Endothelial cell of umbilical vein (primary cell): ENCODE data around the gene OR2D2. TPM values are rescaled to one million over a fixed set of nuclear protein-coding genes. Genes with fewer than 3 reads are reported as not detected.
A peak's percentile ranks its signal among the peaks of the same experiment; 100 is the strongest.

Experiments
- BruUV-seq: library from RNA; stranded (reverse); fragments of 400-500 nt; replicated peaks from 2 replicates; lab custom pipeline; 2021; lab: Mats Ljungman, UMichigan
- CTCF ChIA-PET: fragments of 300-600, 350-600 bp; sonication (Branson Sonifier 250); formaldehyde crosslinking; loops from one replicate; lab custom pipeline; 2021; ENCODE audit warnings: antibody characterized with exemption, inconsistent platforms; lab: Charles Lee
- POLR2A ChIA-PET: fragments of 300-600, 350-600 bp; sonication (Branson Sonifier 250); formaldehyde crosslinking; loops from one replicate; lab custom pipeline; 2021; ENCODE audit warnings: antibody characterized with exemption, inconsistent platforms; lab: Charles Lee
- DNase-seq: peaks from one replicate; pipeline ENCODE4 v3.0.0-alpha.2; 2011; ENCODE audit warnings: low read depth, low spot score
- FAIRE-seq: peaks from 2 replicates; lab custom pipeline; 2011; peaks lifted over from hg19 to GRCh38; lab: Jason Lieb, UNC
- H2AFZ ChIP-seq: 2 replicates; pipeline ENCODE4 v1.6.0; 2012; ENCODE audit warnings: low read depth, low read length, control low read depth, inconsistent platforms
- H3K27ac ChIP-seq: 2 replicates; pipeline ENCODE4 v1.5.1; 2011; ENCODE audit warnings: low read depth, mild to moderate bottlenecking, control low read depth, low read length, moderate library complexity; ENCODE audit not compliant: insufficient read depth
- H3K27me3 ChIP-seq, 2 experiments: 2 replicates each; pipeline versions ENCODE4 v1.6.0 to v1.6.1; 2011; ENCODE audit warnings: low read length in 2 of 2, mixed read lengths in 1 of 2; ENCODE audit not compliant: control insufficient read depth in 2 of 2, insufficient read depth in 2 of 2
- H3K36me3 ChIP-seq, 2 experiments: 2 replicates in 1 of 2; 3 replicates in 1 of 2; pipeline ENCODE4 v1.5.1; 2011; ENCODE audit warnings: low read length in 2 of 2, mild to moderate bottlenecking in 1 of 2, moderate library complexity in 1 of 2; ENCODE audit not compliant: control insufficient read depth in 2 of 2, insufficient read depth in 2 of 2; ENCODE audit errors: extremely low read depth in 1 of 2
- H3K4me1 ChIP-seq: 3 replicates; pipeline ENCODE4 v1.5.1; 2011; ENCODE audit warnings: mild to moderate bottlenecking, low read length; ENCODE audit not compliant: control insufficient read depth, insufficient read depth; ENCODE audit errors: extremely low read depth
- H3K4me2 ChIP-seq: 2 replicates; pipeline ENCODE4 v1.6.1; 2011; ENCODE audit warnings: low read length, control low read depth, mixed read lengths; ENCODE audit not compliant: insufficient read depth
- H3K4me3 ChIP-seq, 3 experiments: fragments of 200-600 bp in 1 of 3; sonication (generic), shearing (Covaris generic) in 1 of 3; replicated peaks in 1 of 3; 2 replicates each; pipeline ENCODE4 v1.5.1; 2011 to 2016; ENCODE audit warnings: control low read depth in 3 of 3, low read length in 3 of 3, mild to moderate bottlenecking in 2 of 3, inconsistent platforms in 1 of 3, low read depth in 1 of 3, moderate library complexity in 1 of 3; ENCODE audit not compliant: insufficient read depth in 1 of 3
- H3K79me2 ChIP-seq: 2 replicates; pipeline ENCODE4 v1.6.0; 2012; ENCODE audit warnings: low read length, inconsistent platforms; ENCODE audit not compliant: control insufficient read depth, insufficient read depth
- H3K9ac ChIP-seq: replicated peaks from 2 replicates; pipeline ENCODE3; 2011; ENCODE audit warnings: low read length, control low read depth; ENCODE audit not compliant: insufficient read depth; ENCODE audit errors: extremely low read depth
- H3K9me1 ChIP-seq: replicated peaks from 3 replicates; pipeline ENCODE4 v1.6.0; 2011; ENCODE audit warnings: mild to moderate bottlenecking, low read length; ENCODE audit not compliant: control insufficient read depth, insufficient read depth; ENCODE audit errors: extremely low read depth
- H3K9me3 ChIP-seq: replicated peaks from 2 replicates; pipeline ENCODE4 v1.5.1; 2012; ENCODE audit warnings: low read length, inconsistent platforms; ENCODE audit not compliant: control insufficient read depth, insufficient read depth
- H4K20me1 ChIP-seq: replicated peaks from 2 replicates; pipeline ENCODE3; 2011; ENCODE audit warnings: mild to moderate bottlenecking, low read length; ENCODE audit not compliant: control insufficient read depth, insufficient read depth; ENCODE audit errors: extremely low read depth
- FOS ChIP-seq: IDR thresholded peaks from 2 replicates; pipeline ENCODE4 v1.6.1; 2011; ENCODE audit warnings: mild to moderate bottlenecking, low read length, moderate library complexity, borderline replicate concordance; ENCODE audit not compliant: insufficient read depth
- GATA2 ChIP-seq: IDR thresholded peaks from 2 replicates; pipeline ENCODE4 v1.7.0; 2011; ENCODE audit warnings: low read depth, mild to moderate bottlenecking, moderate library complexity, mixed read lengths, low read length; ENCODE audit not compliant: insufficient read length, insufficient read depth
- JUN ChIP-seq: IDR thresholded peaks from 2 replicates; pipeline ENCODE4 v1.6.1; 2011; ENCODE audit warnings: borderline replicate concordance, low read depth; ENCODE audit not compliant: insufficient read length, insufficient read depth
- POLR2AphosphoS5 ChIP-seq: IDR thresholded peaks from 2 replicates; pipeline ENCODE4 v1.6.1; 2012; ENCODE audit warnings: low read depth, mild to moderate bottlenecking, control low read depth, low read length, moderate library complexity; ENCODE audit not compliant: insufficient read depth
- dilution Hi-C: fragments of 300-500 bp; cut with MboI; formaldehyde crosslinking; loops from one replicate; pipeline ENCODE4 v1.15.0; 2019; ENCODE audit warnings: low sequenced_read_pairs; ENCODE audit not compliant: extremely low pct_ligation_motif_present
- intact Hi-C: fragments of 100-400 bp; cut with micrococcal nuclease; formaldehyde crosslinking; loops from one replicate; pipeline ENCODE4 v1.10.0; 2022
- polyA plus RNA-seq, 4 experiments: library from polyadenylated mRNA; depleted of rRNA in 3 of 4; stranded (reverse) in 3 of 4; unstranded in 1 of 4; fragments of >200 nt; gene quantifications; 2 replicates each; pipeline versions ENCODE4 v1.2.1 to v1.2.3, GENCODE V29; 2011 to 2012; ENCODE audit warnings: missing spikeins in 1 of 4
- total RNA-seq: library from RNA; stranded (reverse); gene quantifications from 2 replicates; pipeline ENCODE4 v1.2.3, GENCODE V29; 2021
- TF ChIP-seq, protein P1 (sequence below): IDR thresholded peaks from 2 replicates; pipeline ENCODE4 v1.6.1; 2011; ENCODE audit not compliant: insufficient read depth, insufficient read length

Gene OR2D2
- total and polyA plus RNA-seq, 2 donors (not counting 3 experiments of a cell fraction or from before 2014, with no cell fraction given): 0.08 to 0.31 TPM

DNA sequence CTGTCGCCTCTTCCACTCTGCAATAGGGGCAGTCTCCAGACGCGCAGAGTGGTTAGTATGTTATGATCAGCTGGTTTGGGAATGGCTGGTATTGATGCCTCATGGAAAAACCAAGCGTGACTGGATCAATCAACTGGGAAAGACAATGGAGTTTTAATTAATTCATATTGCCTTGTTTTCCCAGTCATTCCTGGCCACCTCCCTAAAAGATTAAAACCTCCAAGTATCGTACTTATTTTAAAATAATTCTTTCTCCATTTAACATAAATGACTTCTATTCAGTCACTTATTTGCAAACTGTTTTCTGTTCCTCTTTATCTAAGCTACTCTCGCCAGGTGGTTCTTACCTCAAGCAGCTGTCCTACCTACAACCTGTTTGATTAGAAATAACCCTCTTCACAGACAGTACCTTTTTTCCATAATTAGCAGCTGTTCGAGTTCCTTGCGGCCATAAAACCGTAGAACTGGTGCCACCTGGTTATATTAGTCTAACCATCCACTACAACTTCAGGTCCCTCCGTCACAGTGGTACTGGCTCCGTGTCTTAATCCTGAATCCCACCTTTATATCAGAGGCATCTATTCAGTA, 34.8 kb upstream of the OR2D2 start:
- no peaks in the 10 kb centered on the region for H3K36me3 ChIP-seq
- ChIA-PET CTCF (interaction anchor here (0.9 to 2.0 kb wide), 5 partner anchors 10 to 548 kb away, joined by 3 to 5 read pairs (median 5); no protein-coding TSS in a partner anchor), POLR2A (no interaction called here)
- peaks cover 13% of the 10 kb centered on the region for H3K4me1 ChIP-seq
- TF ChIP-seq, protein P1, sequence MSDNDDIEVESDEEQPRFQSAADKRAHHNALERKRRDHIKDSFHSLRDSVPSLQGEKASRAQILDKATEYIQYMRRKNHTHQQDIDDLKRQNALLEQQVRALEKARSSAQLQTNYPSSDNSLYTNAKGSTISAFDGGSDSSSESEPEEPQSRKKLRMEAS: no peak
- TF ChIP-seq FOS (no peak), GATA2 (no peak), JUN (no peak), POLR2AphosphoS5 (no peak)
- no peaks in the 10 kb centered on the region for H3K27me3 ChIP-seq
- peak overlapping the region; percentile 100 for H2AFZ ChIP-seq
- peak overlapping the region; percentile 43 to 94 (median 88) for H3K4me3 ChIP-seq
- no peaks in the 10 kb centered on the region for H3K9me3 ChIP-seq
- peak overlapping the region; percentile 57 for H3K27ac ChIP-seq
- no peaks in the 10 kb centered on the region for H4K20me1 ChIP-seq
- H3K9me1 ChIP-seq: peaks cover 2% of the 10 kb centered on the region
- FAIRE-seq (no peak), DNase-seq (peak; percentile 3)
- peaks cover 5% of the 10 kb centered on the region for H3K79me2 ChIP-seq
- dilution Hi-C loops (no loop called here), intact Hi-C loops (loop anchor here (2.0 to 5.0 kb wide), 2 partner anchors 65 to 94 kb away; partner anchors contain the start of genes NLRP14 and ZNF214)
- peak overlapping the region; percentile 96 for H3K4me2 ChIP-seq
- TSS peak; percentile 10 for BruUV-seq
- peak overlapping the region; percentile 69 for H3K9ac ChIP-seq
